Endometrial microvascular endothelial cells (primary cell): ENCODE measurements around the gene ESRRA. TPM values are rescaled to one million over a fixed set of nuclear protein-coding genes. Genes with fewer than 3 reads are reported as not detected.

Experiments
- in situ Hi-C: cut with HindIII; loops from 2 replicates; pipeline ENCODE4 v1.10.0; 2017; ENCODE audit warnings: low sequenced_read_pairs, low pct_unique_long_range_greater_than_20kb; ENCODE audit errors: inconsistent ontology term
- total RNA-seq: library from RNA; depleted of rRNA; stranded (reverse); fragments of >200 nt; gene quantifications from one replicate; pipeline ENCODE4 v1.2.3, GENCODE V29; 2015; ENCODE audit errors: inconsistent ontology term

Gene ESRRA
- total RNA-seq, 1 donor from 2014 or later: 44.8 TPM

- in situ Hi-C loops: no loop called here
These were observed 36.3 kb upstream of the ESRRA start for GRCh38 chr11:64268893-64269539.

- in situ Hi-C loops: no loop called here
These were observed 35.6 kb upstream of the ESRRA start for GRCh38 chr11:64269540-64270220.

- in situ Hi-C loops: no loop called here
These were observed 30.1 kb upstream of the ESRRA start for GRCh38 chr11:64275031-64275800.

- in situ Hi-C loops: no loop called here
These were observed 29.5 kb upstream of the ESRRA start for GRCh38 chr11:64275841-64276240.

GRCh38 chr11:64276653-64277431 lies 28.5 kb upstream of the ESRRA start:
- in situ Hi-C loops: no loop called here

GRCh38 chr11:64278576-64279190 lies 26.6 kb upstream of the ESRRA start:
- in situ Hi-C loops: no loop called here

- in situ Hi-C loops: no loop called here
These were observed 23.2 kb upstream of the ESRRA start for GRCh38 chr11:64281957-64282770.

- in situ Hi-C loops: no loop called here
These were observed 22.2 kb upstream of the ESRRA start for GRCh38 chr11:64283092-64283491.

- in situ Hi-C loops: no loop called here
These were observed 21.0 kb upstream of the ESRRA start, which contains the start of gene BAD for GRCh38 chr11:64284048-64284961. Gene BAD, minus strand, starts transcription at chr11:64284665. Its CDS starts 297 bp downstream, at chr11:64284368.

GRCh38 chr11:64284962-64285884 lies 20.1 kb upstream of the ESRRA start, which contains the start of gene GPR137:
Gene GPR137, plus strand, starts transcription at chr11:64285848. Its CDS starts 677 bp downstream, at chr11:64286525.
- in situ Hi-C loops: no loop called here

- in situ Hi-C loops: no loop called here
These were observed 19.2 kb upstream of the ESRRA start for GRCh38 chr11:64285885-64286800.

GRCh38 chr11:64286801-64287159 lies 18.5 kb upstream of the ESRRA start:
- in situ Hi-C loops: no loop called here

GRCh38 chr11:64287676-64288352 lies 17.5 kb upstream of the ESRRA start:
- in situ Hi-C loops: no loop called here

GRCh38 chr11:64288353-64288750 lies 17.0 kb upstream of the ESRRA start:
- in situ Hi-C loops: no loop called here
